Keratinocyte (primary cell): ENCODE measurements around the gene WDR83. TPM values are rescaled to one million over a fixed set of nuclear protein-coding genes. Genes with fewer than 3 reads are reported as not detected.

ENCODE experiments used
- DNase-seq: peaks from one replicate; pipeline ENCODE4 v3.0.0-alpha.2; 2011; ENCODE audit warnings: low read depth, missing footprints, low spot score
- FAIRE-seq: peaks from 2 replicates; lab custom pipeline; 2011; peaks lifted over from hg19 to GRCh38; lab: Jason Lieb, UNC
- H2AFZ ChIP-seq: 2 replicates; pipeline ENCODE4 v1.6.0; 2012; ENCODE audit warnings: low read length, control low read depth, inconsistent platforms; ENCODE audit not compliant: control insufficient read depth
- H3K27ac ChIP-seq: 2 replicates; pipeline ENCODE4 v1.5.1; 2011; ENCODE audit warnings: low read length; ENCODE audit not compliant: control insufficient read depth, insufficient read depth
- H3K27me3 ChIP-seq: 3 replicates; pipeline ENCODE4 v1.6.0; 2011; ENCODE audit warnings: low read length; ENCODE audit not compliant: control insufficient read depth, insufficient read depth; ENCODE audit errors: extremely low read depth
- H3K36me3 ChIP-seq, 2 experiments: 2 replicates in 1 of 2; 3 replicates in 1 of 2; pipeline ENCODE4 v1.5.1; 2011; ENCODE audit warnings: low read length in 2 of 2, mild to moderate bottlenecking in 1 of 2; ENCODE audit not compliant: control insufficient read depth in 2 of 2, insufficient read depth in 2 of 2; ENCODE audit errors: extremely low read depth in 1 of 2
- H3K4me1 ChIP-seq: 3 replicates; pipeline ENCODE4 v1.5.1; 2011; ENCODE audit warnings: low read length; ENCODE audit not compliant: control insufficient read depth, insufficient read depth; ENCODE audit errors: extremely low read depth
- H3K4me2 ChIP-seq: 3 replicates; pipeline ENCODE4 v1.6.0; 2011; ENCODE audit warnings: low read depth, low read length; ENCODE audit not compliant: control insufficient read depth, insufficient read depth; ENCODE audit errors: extremely low read depth
- H3K4me3 ChIP-seq, 3 experiments: fragments of 200-600 bp in 1 of 3; sonication (generic) in 1 of 3; 2 replicates in 2 of 3; 3 replicates in 1 of 3; pipeline ENCODE4 v1.5.1; 2011 to 2016; ENCODE audit warnings: low read length in 3 of 3, mild to moderate bottlenecking in 3 of 3, control low read depth in 2 of 3, inconsistent platforms in 1 of 3, low read depth in 1 of 3, mixed read lengths in 1 of 3, mixed run types in 1 of 3, moderate library complexity in 1 of 3; ENCODE audit not compliant: control insufficient read depth in 2 of 3, insufficient read depth in 2 of 3; ENCODE audit errors: extremely low read depth in 1 of 3
- H3K79me2 ChIP-seq: 2 replicates; pipeline ENCODE4 v1.6.0; 2012; ENCODE audit warnings: low read length; ENCODE audit not compliant: control insufficient read depth, insufficient read depth
- H3K9ac ChIP-seq: 3 replicates; pipeline ENCODE4 v1.6.0; 2011; ENCODE audit warnings: low read length; ENCODE audit not compliant: control insufficient read depth, insufficient read depth; ENCODE audit errors: extremely low read depth
- H3K9me1 ChIP-seq: 3 replicates; pipeline ENCODE4 v1.6.0; 2011; ENCODE audit warnings: low read length; ENCODE audit not compliant: control insufficient read depth, insufficient read depth; ENCODE audit errors: extremely low read depth
- H3K9me3 ChIP-seq: 2 replicates; pipeline ENCODE4 v1.5.1; 2012; ENCODE audit warnings: low read depth, low read length; ENCODE audit not compliant: control insufficient read depth
- H4K20me1 ChIP-seq: 3 replicates; pipeline ENCODE4 v1.6.0; 2011; ENCODE audit warnings: low read length; ENCODE audit not compliant: control insufficient read depth, insufficient read depth; ENCODE audit errors: extremely low read depth
- EZH2 ChIP-seq: IDR thresholded peaks from one replicate; pipeline ENCODE4 v1.6.1; 2012; ENCODE audit warnings: inconsistent platforms, mild to moderate bottlenecking, low read length, moderate library complexity
- dilution Hi-C: fragments of 300-500 bp; cut with MboI; formaldehyde crosslinking; loops from one replicate; pipeline ENCODE4 v1.7.0; 2020; ENCODE audit warnings: low sequenced_read_pairs; ENCODE audit not compliant: extremely low pct_ligation_motif_present
- polyA plus RNA-seq, 5 experiments: library from polyadenylated mRNA; depleted of rRNA in 3 of 5; stranded (reverse) in 3 of 5; stranded (forward) in 1 of 5; unstranded in 1 of 5; fragments of >200 nt; gene quantifications; 1 replicate in 1 of 5; 2 replicates in 3 of 5; 3 replicates in 1 of 5; pipeline versions ENCODE4 v1.2.1 to v1.2.3, GENCODE V29; 2011 to 2012; ENCODE audit warnings: missing spikeins in 2 of 5, low read depth in 1 of 5, low replicate concordance in 1 of 5
- TF ChIP-seq, protein P1 (sequence below), 3 experiments: IDR thresholded peaks in 1 of 3; conservative IDR thresholded peaks in 1 of 3; optimal IDR thresholded peaks in 1 of 3; 2 replicates in 2 of 3; 3 replicates in 1 of 3; pipeline versions ENCODE3 to v1.5.1; 2011; ENCODE audit warnings: low read length in 3 of 3, mild to moderate bottlenecking in 3 of 3, moderate library complexity in 2 of 3, control low read depth in 1 of 3, inconsistent platforms in 1 of 3; ENCODE audit not compliant: insufficient read depth in 2 of 3; ENCODE audit errors: extremely low read depth in 1 of 3

WDR83 gene
- polyA plus RNA-seq, 1 donor (not counting 4 experiments of a cell fraction or from before 2014, with no cell fraction given): 3.8 TPM

DNA sequence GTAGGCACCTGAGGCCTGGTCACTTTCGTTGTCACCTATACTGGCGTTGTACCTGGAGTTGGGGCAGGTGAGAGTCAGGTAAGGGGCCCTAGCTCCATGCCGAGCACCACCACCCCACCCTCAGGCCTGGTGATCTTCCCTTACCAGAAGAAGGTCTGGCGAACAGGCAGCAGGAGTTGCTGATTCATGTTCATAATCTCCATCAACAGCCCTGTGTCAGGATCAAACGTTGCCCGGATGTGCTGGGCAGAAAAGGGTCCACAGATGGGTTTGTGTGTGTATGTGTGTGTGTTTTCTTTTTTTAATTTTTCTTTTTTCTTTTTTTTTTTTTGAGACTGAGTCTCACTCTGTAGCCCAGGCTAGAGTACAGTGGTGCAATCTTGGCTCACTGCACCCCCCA, 14.4 kb upstream of the WDR83 start:
- dilution Hi-C loops: no loop called here
- H3K9me3 ChIP-seq: no peaks in the 10 kb centered on the region
- no peaks in the 10 kb centered on the region for H3K27me3 ChIP-seq
- no peaks in the 10 kb centered on the region for H3K4me1 ChIP-seq
- DNase-seq: no peak
- H2AFZ ChIP-seq: no peak overlapping the region
- FAIRE-seq: no peak
- H3K4me2 ChIP-seq: no peak overlapping the region
- H3K79me2 ChIP-seq: no peaks in the 10 kb centered on the region
- no peak for TF ChIP-seq EZH2
- TF ChIP-seq, protein P1, sequence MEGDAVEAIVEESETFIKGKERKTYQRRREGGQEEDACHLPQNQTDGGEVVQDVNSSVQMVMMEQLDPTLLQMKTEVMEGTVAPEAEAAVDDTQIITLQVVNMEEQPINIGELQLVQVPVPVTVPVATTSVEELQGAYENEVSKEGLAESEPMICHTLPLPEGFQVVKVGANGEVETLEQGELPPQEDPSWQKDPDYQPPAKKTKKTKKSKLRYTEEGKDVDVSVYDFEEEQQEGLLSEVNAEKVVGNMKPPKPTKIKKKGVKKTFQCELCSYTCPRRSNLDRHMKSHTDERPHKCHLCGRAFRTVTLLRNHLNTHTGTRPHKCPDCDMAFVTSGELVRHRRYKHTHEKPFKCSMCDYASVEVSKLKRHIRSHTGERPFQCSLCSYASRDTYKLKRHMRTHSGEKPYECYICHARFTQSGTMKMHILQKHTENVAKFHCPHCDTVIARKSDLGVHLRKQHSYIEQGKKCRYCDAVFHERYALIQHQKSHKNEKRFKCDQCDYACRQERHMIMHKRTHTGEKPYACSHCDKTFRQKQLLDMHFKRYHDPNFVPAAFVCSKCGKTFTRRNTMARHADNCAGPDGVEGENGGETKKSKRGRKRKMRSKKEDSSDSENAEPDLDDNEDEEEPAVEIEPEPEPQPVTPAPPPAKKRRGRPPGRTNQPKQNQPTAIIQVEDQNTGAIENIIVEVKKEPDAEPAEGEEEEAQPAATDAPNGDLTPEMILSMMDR (optimal IDR thresholded peaks at IDR 0.05 in 1 of 3, IDR thresholded peaks at IDR 0.05 in 1 of 3, conservative IDR thresholded peaks at IDR 0.05 in 1 of 3; ENCODE audit: extremely low read depth in 1 of 3, insufficient read depth in 2 of 3, low read length in 3 of 3): no peak
- no peak overlapping the region for H3K9ac ChIP-seq
- no peak overlapping the region for H3K27ac ChIP-seq
- peaks cover 10 to 14% of the 10 kb centered on the region in 2 experiments for H3K36me3 ChIP-seq
- H3K9me1 ChIP-seq: no peaks in the 10 kb centered on the region
- H3K4me3 ChIP-seq: no peak overlapping the region
- no peaks in the 10 kb centered on the region for H4K20me1 ChIP-seq

DNA sequence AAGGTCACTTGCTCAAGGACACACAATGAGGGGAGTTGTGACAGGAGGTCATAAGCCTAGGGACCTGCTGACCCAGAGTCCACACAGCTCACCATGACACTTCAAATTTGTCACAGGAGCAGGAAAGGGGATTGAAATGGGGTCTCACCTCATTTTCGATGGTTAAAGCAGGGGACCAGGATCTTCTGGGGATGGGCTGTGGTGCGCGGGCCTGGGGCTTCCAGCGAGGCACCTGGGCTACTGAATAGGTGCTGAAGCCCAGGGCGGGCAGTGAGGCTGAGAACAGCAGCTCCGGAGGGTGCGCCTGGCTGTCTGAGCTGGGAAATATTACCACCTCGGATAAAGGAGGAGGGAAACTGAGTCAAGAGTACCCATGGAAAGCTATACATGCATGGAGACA, 11.1 kb upstream of the WDR83 start:
- Histone ChIP-seq H3K36me3 (peaks cover 10 to 19% of the 10 kb centered on the region in 2 experiments), H3K4me3 (no peak overlapping the region), H3K4me1 (no peaks in the 10 kb centered on the region), H3K9ac (no peak overlapping the region), H2AFZ (no peak overlapping the region), H3K9me1 (no peaks in the 10 kb centered on the region), H3K9me3 (no peaks in the 10 kb centered on the region), H3K4me2 (no peak overlapping the region), H3K27ac (no peak overlapping the region), H3K79me2 (no peaks in the 10 kb centered on the region), H4K20me1 (no peaks in the 10 kb centered on the region), H3K27me3 (no peaks in the 10 kb centered on the region)
- DNase-seq: no peak
- TF ChIP-seq EZH2: no peak
- TF ChIP-seq, protein P1 (optimal IDR thresholded peaks at IDR 0.05 in 1 of 3, IDR thresholded peaks at IDR 0.05 in 1 of 3, conservative IDR thresholded peaks at IDR 0.05 in 1 of 3; ENCODE audit: extremely low read depth in 1 of 3, insufficient read depth in 2 of 3, low read length in 3 of 3): no peak
- no peak for FAIRE-seq
- dilution Hi-C loops: no loop called here
